Transverse colon (tissue), 4 donors: ENCODE results near the gene THADA.

ENCODE experiments used
- EP300 ChIP-seq: sonication (generic); formaldehyde crosslinking; IDR thresholded peaks from one replicate; pipeline ENCODE4 v1.6.1; 2017; ENCODE audit warnings: antibody characterized with exemption, low read depth
- POLR2A ChIP-seq: fragments of 450-650 bp; IDR thresholded peaks from one replicate; pipeline ENCODE4 v1.6.1; 2016; ENCODE audit warnings: antibody characterized with exemption, mild to moderate bottlenecking, moderate library complexity
- POLR2AphosphoS5 ChIP-seq, 3 donors: sonication (generic); formaldehyde crosslinking; IDR thresholded peaks; one replicate each; pipeline ENCODE4 v1.6.1; 2016; ENCODE audit warnings: antibody characterized with exemption in 3 of 3
- TF ChIP-seq, protein P1 (sequence below), 5 experiments: fragments of 200-600 bp in 3 of 5; fragments of 450-650 bp in 2 of 5; sonication (generic) in 3 of 5; IDR thresholded peaks; 1 replicate in 2 of 5; 2 replicates in 3 of 5; pipeline ENCODE4 v1.5.1; 2016 to 2017; ENCODE audit warnings: antibody characterized with exemption in 5 of 5, inconsistent platforms in 3 of 5, mild to moderate bottlenecking in 2 of 5, moderate library complexity in 1 of 5

DNA sequence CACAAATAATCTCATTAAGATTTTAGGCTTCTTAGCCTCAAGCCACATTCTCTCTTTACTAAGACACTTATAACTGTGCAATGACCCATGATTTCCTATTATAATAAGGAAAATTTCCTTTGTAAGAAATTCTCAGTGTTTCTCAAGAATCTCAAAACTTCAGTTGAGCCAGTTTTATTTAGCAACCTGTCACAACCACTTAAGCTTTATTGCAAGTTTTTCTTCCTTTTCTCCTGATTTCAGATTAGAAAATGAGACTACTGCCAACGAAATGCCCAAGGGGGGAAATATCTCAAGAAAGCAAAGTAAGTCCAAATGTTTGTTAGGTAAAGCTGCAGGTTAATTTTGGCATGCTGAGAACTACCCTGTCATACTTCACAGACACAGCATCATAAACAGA lies 178.5 kb downstream of the THADA start:
- TF ChIP-seq, protein P1, sequence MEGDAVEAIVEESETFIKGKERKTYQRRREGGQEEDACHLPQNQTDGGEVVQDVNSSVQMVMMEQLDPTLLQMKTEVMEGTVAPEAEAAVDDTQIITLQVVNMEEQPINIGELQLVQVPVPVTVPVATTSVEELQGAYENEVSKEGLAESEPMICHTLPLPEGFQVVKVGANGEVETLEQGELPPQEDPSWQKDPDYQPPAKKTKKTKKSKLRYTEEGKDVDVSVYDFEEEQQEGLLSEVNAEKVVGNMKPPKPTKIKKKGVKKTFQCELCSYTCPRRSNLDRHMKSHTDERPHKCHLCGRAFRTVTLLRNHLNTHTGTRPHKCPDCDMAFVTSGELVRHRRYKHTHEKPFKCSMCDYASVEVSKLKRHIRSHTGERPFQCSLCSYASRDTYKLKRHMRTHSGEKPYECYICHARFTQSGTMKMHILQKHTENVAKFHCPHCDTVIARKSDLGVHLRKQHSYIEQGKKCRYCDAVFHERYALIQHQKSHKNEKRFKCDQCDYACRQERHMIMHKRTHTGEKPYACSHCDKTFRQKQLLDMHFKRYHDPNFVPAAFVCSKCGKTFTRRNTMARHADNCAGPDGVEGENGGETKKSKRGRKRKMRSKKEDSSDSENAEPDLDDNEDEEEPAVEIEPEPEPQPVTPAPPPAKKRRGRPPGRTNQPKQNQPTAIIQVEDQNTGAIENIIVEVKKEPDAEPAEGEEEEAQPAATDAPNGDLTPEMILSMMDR (IDR thresholded peaks at IDR 0.05), result no peak
- peak in 1 of 3 donors; percentile 17 for TF ChIP-seq POLR2AphosphoS5 (IDR thresholded peaks at IDR 0.05)
- TF ChIP-seq POLR2A, result no peak
- TF ChIP-seq EP300, result no peak
